IPS-18c (cell line): ENCODE measurements around the gene FBXO9.

ENCODE experiments used
- H3K4me3 ChIP-seq: 2 replicates; pipeline ENCODE4 v1.7.0; 2013; ENCODE audit warnings: low read depth, mild to moderate bottlenecking, low read length, moderate library complexity; ENCODE audit not compliant: insufficient read depth
- H3K9me3 ChIP-seq: one replicate; pipeline ENCODE4 v1.6.1; 2013; ENCODE audit warnings: mild to moderate bottlenecking, low read length, moderate library complexity; ENCODE audit not compliant: control insufficient read depth, insufficient read depth

FBXO9 gene

GRCh38 chr6:53066874-53067706, 1.9 kb downstream of the FBXO9 start:
- H3K9me3 ChIP-seq: no peaks in the 10 kb centered on the region
- H3K4me3 ChIP-seq: no peak overlapping the region

- H3K9me3 ChIP-seq: no peaks in the 10 kb centered on the region
- H3K4me3 ChIP-seq: no peak overlapping the region
Observed at GRCh38 chr6:53067849-53068361, 2.7 kb downstream of the FBXO9 start.

- no peak overlapping the region for H3K4me3 ChIP-seq
Observed at GRCh38 chr6:53069427-53069826, 4.2 kb downstream of the FBXO9 start.

DNA sequence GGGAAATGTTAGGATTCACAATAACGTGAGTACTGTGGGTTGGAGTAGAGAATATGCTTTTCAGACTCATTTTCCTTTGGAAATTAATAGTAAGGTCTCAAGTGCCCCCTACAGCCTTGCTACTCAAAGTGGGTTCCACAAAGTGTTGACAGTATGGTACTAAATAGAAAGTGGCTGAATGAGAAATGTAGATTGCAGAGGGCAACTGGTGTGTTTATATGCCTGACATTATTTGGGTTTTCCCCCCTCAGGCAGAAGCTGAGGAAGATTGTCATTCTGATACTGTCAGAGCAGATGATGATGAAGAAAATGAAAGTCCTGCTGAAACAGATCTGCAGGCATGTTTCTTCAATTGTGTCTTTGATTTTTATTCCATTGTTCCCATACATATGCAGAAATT, 5.6 kb downstream of the FBXO9 start:
- no peak overlapping the region for H3K4me3 ChIP-seq
- no peaks in the 10 kb centered on the region for H3K9me3 ChIP-seq

More at GRCh38 chr6:53069427-53069826, 4.2 kb downstream of the FBXO9 start:
- no peaks in the 10 kb centered on the region for H3K9me3 ChIP-seq

DNA sequence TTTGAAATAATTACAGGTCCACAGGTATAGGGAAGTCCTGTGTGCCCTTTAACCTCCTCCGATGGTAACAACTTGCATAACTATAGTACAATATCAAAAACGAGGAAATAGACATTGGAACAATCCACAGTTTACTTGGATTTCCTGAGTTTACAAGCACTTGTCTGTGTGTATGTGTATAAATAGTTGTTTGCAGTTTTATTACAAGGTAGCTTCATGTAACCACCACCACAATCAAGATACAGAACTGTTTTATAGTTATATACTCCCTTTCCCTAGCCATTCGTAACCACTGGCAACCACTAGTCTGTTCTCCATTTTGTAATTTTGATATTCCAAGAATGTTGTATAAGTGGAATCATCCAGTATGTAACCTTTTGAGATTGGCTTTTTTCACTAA, 9.1 kb downstream of the FBXO9 start:
- Histone ChIP-seq H3K9me3 (no peaks in the 10 kb centered on the region), H3K4me3 (no peak overlapping the region)

- Histone ChIP-seq H3K4me3 (no peak overlapping the region), H3K9me3 (no peaks in the 10 kb centered on the region)
Observed at GRCh38 chr6:53080813-53081212, 15.6 kb downstream of the FBXO9 start.

- Histone ChIP-seq H3K4me3 (no peak overlapping the region), H3K9me3 (no peaks in the 10 kb centered on the region)
Observed at GRCh38 chr6:53086302-53086701, 21.1 kb downstream of the FBXO9 start.

GRCh38 chr6:53089948-53090347, 24.7 kb downstream of the FBXO9 start:
- no peak overlapping the region for H3K4me3 ChIP-seq
- H3K9me3 ChIP-seq: no peaks in the 10 kb centered on the region

GRCh38 chr6:53090576-53090975, 25.4 kb downstream of the FBXO9 start:
- no peak overlapping the region for H3K4me3 ChIP-seq
- no peaks in the 10 kb centered on the region for H3K9me3 ChIP-seq

DNA sequence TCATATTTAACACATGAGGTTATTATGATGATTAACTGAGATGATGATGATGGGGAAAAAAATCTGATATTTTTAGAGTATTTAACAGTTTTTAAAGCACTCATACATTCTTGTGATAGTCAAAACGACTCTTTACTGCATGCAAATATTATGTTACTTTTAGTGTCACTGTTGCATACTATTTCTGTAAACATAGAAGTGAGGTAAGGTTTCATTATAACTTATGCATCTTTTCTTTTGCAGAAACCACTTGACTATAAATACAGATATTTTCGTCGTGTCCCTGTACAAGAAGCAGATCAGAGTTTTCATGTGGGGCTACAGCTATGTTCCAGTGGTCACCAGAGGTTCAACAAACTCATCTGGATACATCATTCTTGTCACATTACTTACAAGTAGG, 30.1 kb downstream of the FBXO9 start:
- Histone ChIP-seq H3K4me3 (no peak overlapping the region), H3K9me3 (no peaks in the 10 kb centered on the region)

DNA sequence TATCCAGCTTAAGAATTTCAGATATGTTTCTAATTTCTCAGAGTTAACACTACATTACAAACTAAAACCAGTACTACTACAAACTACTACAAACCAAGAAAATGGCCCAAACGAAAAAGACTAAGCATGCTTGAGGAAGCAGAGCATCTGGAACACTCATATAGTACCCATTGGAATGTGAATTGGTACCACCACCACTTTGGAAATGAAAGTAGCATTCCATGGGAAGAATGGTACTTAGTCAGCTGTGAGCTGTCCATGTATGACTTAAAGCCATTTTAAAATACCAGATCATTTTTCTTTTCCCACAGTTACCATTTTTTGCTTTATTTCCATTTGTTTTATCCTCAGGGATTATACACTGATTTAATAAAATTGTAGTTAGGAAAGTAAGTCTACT, 30.5 kb downstream of the FBXO9 start:
- Histone ChIP-seq H3K9me3 (no peaks in the 10 kb centered on the region), H3K4me3 (no peak overlapping the region)

GRCh38 chr6:53100561-53100960, 35.4 kb downstream of the FBXO9 start:
- Histone ChIP-seq H3K4me3 (no peak overlapping the region), H3K9me3 (no peaks in the 10 kb centered on the region)

DNA sequence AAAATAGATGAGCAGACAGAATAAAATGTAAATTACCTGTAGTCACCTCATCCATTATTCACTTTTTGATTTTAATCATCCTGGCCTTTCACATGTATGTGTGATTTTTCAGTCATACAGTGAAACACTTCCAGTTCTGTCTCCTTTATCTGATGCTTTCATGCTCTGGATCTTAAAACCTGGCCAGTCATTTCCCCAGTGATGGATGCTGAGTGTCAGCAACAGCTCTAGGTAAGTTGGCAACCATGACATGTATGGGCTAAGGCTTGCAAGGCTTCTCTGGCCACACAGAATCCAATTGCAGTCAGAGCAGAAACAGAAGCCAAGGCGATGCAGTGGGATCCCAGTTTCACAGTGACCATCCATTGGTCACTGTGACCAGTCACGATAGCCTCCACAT, 35.8 kb downstream of the FBXO9 start:
- no peak overlapping the region for H3K4me3 ChIP-seq
- no peaks in the 10 kb centered on the region for H3K9me3 ChIP-seq

GRCh38 chr6:53103993-53104675, 38.9 kb downstream of the FBXO9 start:
- Histone ChIP-seq H3K4me3 (no peak overlapping the region), H3K9me3 (no peaks in the 10 kb centered on the region)

DNA sequence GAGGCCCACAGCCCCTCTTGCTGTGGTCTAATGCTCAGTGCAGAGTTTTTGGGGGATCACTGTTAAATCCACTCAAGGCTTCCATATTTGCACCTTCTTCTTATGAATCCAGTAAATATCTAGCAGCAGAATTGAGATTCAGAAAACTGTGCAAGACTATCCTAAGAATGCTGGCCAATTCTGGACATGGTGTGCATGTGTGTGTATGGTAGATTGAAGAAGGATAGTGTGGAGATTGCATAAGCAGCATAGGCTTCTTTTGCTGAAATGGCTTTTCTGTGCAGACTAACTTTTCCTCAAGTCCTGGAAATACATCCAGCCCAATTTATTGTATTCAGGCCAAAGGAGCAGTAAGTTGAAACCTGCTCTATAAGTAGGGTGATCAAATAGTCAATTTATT, 39.7 kb downstream of the FBXO9 start:
- Histone ChIP-seq H3K9me3 (no peaks in the 10 kb centered on the region), H3K4me3 (no peak overlapping the region)

GRCh38 chr6:53107091-53107490, 41.9 kb downstream of the FBXO9 start:
- Histone ChIP-seq H3K4me3 (no peak overlapping the region), H3K9me3 (no peaks in the 10 kb centered on the region)

GRCh38 chr6:53109612-53110011, 44.4 kb downstream of the FBXO9 start:
- Histone ChIP-seq H3K9me3 (no peaks in the 10 kb centered on the region), H3K4me3 (no peak overlapping the region)

- no peaks in the 10 kb centered on the region for H3K9me3 ChIP-seq
- H3K4me3 ChIP-seq: no peak overlapping the region
Observed at GRCh38 chr6:53111865-53112264, 46.7 kb downstream of the FBXO9 start.
